GM19468 (cell line): ENCODE measurements around the gene SMOC2.
"Not testable (repeated sequence)": the region's sequence is repeated elsewhere in the genome, so short reads cannot be mapped to it uniquely, and the experiment has no call there.

Experiments used
- ATAC-seq: cut with Tn5 transposase; IDR thresholded peaks from one replicate; pipeline ENCODE4 v1.9.1; 2021; ENCODE audit warnings: mild to moderate bottlenecking, moderate library complexity, moderate number of reproducible peaks; ENCODE audit not compliant: unreplicated experiment; ENCODE audit errors: extremely low read depth

The SMOC2 gene

GRCh38 chr6:168589275-168589674 is 148.3 kb downstream of the SMOC2 start:
- no peak for ATAC-seq

DNA sequence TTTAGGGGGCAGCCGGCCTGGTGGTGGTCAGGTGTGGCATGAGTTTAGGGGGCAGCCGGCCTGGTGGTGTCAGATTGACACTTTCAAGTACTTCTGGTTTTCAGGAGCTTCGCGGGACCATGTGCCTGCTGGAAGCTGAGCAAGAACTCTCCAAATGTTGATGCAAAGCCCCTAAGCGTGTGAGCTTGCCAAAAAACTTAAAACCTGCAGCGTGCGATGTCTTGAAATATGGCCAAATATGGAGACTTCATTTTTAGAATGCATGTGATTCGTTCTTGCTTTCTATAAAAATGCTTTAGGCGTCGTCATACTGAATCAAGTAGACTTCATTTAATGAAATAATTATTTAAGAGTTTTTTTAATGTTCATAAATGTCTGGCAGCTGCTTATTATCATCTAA is 149.4 kb downstream of the SMOC2 start:
- no peak for ATAC-seq

DNA sequence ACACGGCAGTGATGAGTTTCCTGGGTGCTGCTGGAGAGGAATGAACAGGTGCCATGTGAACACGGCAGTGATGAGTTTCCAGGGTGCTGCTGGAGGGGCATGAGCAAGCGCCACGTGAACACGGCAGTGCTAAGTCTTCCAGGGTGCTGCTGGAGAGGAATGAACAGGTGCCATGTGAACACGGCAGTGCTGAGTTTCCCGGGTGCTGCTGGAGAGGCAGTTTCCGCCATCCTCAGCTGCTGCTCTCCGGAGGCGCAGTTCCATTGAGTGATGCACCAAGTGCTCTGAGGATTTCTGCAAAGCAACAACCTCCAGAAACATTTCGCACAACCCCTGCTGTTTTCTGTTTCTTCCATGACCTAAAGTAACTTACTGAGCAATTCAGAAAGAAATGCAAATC is 155.4 kb downstream of the SMOC2 start:
- ATAC-seq: no peak

DNA sequence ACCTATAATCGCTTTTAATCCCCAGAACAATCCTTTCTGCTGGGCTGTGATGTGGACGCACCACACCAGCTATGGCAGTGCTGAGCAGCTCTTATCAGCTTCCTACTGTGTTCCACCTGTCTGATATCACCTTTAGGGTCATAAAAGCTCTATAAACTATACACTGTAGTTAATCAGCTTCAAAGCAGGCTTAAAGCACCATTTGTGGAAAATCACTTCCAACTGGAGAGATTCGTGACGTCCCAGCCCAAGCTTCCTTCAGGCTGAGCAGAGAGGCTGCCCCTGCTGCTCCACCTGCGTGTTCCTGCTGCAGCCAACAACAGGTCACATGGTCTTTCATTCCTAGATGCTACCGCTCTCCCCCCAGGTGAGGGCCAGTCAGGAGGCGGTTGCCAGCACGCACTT is 156.5 kb downstream of the SMOC2 start:
- no peak for ATAC-seq

- ATAC-seq: no peak
Observed at GRCh38 chr6:168598251-168599117, 157.5 kb downstream of the SMOC2 start.

GRCh38 chr6:168599118-168599494 is 158.1 kb downstream of the SMOC2 start:
- no peak for ATAC-seq

- ATAC-seq: no peak
Observed at GRCh38 chr6:168599769-168600330, 158.9 kb downstream of the SMOC2 start.

GRCh38 chr6:168600381-168600780 is 159.4 kb downstream of the SMOC2 start:
- no peak for ATAC-seq

DNA sequence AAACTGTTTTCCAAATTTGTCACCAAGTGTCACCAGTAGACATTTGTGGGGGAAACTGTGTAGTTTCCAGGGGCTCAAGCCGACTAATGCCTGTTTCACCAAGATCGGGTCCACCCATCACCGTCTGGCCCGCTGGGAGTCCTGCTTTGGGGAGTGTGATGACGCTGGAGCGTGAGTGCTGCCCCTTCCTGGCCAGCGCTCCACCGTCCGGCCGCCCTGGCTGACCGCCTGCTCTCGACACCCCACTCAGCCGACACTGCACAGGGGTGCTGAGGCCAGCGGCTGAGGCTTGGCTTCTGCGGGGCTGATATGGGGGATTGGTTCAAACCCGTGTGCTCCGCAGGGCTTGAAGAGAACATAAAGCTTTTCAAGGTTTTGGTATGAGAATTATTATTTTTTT is 160.1 kb downstream of the SMOC2 start:
- ATAC-seq: no peak

DNA sequence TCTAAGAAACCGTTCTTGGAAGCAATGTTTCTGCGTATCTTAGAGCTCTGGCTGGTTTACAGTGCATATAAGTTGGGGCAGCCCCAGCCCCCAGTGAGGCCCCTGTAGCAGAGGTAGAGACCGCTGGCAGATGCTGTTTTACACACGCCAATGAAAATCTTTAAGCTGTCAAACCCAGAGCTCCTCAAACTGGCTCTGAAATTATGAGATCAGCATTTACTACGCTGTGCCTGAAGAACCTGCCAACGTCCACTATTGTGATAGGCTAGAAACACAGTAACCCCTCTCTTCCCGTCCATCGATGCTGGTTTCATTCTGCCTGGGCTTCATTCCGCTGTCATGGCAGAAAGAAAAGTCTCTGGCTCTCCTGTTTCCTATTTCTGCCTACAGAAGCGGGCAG is 160.6 kb downstream of the SMOC2 start:
- ATAC-seq: no peak

DNA sequence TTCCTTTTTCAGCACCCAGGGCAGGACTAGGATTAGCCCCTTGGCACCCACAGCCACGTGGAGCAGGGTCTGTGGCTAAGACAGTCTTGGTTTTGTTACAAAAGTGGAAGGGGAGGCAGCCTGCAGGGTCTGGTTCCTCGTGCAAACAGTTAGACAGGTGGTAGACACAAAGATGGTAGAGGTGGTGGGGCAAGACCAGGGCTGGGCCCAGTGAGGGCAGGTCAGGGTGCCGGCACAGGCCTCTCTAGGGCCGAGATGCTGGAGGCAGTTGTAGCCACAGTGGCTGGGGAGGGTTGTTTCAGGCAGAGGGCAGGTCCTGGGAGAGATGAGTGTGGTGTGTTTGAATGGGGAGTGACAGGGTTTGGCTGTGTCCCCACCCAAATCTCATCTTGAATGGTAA is 161.6 kb downstream of the SMOC2 start:
- no peak for ATAC-seq

- ATAC-seq: no peak
Observed at GRCh38 chr6:168603234-168603633, 162.2 kb downstream of the SMOC2 start.

DNA sequence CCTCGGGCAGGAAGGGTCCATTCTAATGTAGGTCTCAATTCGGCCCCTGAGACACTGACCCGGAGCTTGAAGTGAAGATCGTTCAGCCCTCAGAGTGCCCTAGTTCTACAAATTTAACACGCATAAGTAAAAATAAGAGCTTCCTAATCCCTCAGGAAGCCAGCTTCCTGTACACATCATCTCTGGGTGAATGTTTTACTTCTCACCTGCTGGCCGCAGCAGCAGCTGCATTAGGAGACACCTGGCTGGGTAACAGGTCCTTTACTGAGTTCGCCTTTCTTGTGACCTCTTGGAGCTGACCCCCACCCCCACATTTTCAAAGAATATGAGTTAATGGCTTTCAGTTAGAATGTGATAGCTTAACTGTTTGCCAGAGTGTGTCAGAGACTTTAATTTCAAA is 165.0 kb downstream of the SMOC2 start:
- ATAC-seq: no peak

GRCh38 chr6:168606722-168607121 is 165.7 kb downstream of the SMOC2 start:
- no peak for ATAC-seq

DNA sequence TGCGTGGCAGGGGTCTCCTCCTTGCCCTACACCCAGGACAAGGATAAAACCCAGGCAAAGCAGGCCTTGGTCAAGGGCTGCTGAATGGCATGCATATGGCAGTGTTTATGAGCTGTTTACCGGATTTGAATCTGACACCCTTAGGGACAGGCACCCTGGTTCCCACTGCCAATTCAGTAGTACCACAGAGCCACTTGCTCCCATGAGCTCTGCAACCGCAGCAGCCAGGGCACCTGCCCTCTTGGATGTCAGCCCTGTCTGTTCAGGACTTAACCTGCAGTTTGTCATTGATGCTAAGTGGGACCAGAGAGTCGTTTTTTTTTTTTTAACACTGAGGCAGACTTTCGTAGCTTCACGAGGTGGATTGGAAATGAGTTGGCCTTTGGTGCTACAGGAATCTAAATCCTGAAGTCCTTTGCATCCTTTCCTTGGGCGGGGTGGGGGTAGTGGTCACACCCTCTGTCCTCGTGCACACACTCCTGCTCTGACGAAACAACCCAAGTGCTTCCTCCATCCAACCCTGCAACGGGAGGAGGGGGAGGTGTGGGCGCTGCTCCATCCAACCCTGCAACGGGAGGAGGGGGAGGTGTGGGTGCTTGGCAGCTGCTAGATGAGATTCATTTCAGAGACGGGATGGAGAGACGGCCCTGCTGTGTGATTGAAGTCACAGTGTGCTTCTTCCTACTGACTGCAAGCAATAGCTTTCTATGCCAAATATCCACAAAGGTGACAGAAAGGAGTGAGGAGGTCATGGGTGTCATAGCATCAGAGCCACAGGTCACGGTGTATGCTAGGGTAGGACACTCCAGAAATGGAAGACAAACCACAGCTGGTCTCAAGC is 166.5 kb downstream of the SMOC2 start:
- no peak for ATAC-seq

- ATAC-seq: no peak
Observed at GRCh38 chr6:168608113-168608400, 167.1 kb downstream of the SMOC2 start.

DNA sequence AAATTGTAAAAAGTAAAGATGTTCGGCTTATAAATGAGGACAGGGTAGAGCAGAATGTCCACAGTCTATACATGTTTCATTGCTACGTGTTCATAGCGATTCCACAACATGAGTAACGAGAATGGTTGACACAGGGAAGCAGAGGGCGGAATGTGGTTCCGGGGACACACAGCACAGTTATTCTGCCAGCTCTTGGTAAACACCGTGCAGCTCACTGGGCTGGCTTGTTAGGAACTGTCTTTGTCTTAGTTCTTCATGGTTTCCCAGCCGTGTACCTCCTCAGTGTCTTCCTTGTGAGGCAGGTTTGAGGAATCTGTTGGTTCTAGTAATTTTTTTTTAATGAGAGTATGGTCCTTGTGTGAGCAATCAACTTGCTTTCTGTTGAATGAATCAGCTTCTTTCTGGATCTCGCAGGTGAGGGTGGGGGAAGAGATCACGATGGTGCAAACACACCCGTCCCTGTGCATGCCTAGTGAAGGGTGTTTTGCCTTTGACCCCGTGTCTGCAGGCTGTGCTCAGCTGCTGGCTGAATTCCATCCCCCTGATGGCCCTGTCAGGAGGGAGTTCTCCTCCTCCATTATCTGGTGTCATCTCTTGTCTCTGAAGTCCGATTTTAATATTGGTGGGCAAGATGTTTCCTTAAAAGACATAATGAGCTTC is 168.2 kb downstream of the SMOC2 start:
- ATAC-seq: no peak

GRCh38 chr6:168609914-168610490 is 169.0 kb downstream of the SMOC2 start:
- ATAC-seq: no peak

- ATAC-seq: not testable (repeated sequence)
Observed at GRCh38 chr6:168610966-168611365, 170.0 kb downstream of the SMOC2 start.

- no peak for ATAC-seq
Observed at GRCh38 chr6:168611691-168612090, 170.7 kb downstream of the SMOC2 start.
